HepG2 (cell line): Measurements from ENCODE around the gene ZFP1. TPM values are rescaled to one million over a fixed set of nuclear protein-coding genes. Genes with fewer than 3 reads are reported as not detected.

Experiments
- EED ChIP-seq: sonication (generic); formaldehyde crosslinking; IDR thresholded peaks from 2 replicates; pipeline ENCODE4 v1.5.0; 2020; ENCODE audit warnings: mild to moderate bottlenecking, missing genetic modification reagents
- HOXA9 ChIP-seq: sonication (generic); formaldehyde crosslinking; IDR thresholded peaks from 2 replicates; pipeline ENCODE4 v1.8.1; 2022; ENCODE audit warnings: missing genetic modification reagents, mild to moderate bottlenecking, moderate library complexity, borderline replicate concordance
- KMT2A ChIP-seq: sonication (generic); formaldehyde crosslinking; IDR thresholded peaks from 2 replicates; pipeline ENCODE4 v1.4.0; 2020; ENCODE audit warnings: missing genetic modification reagents
- MED8 ChIP-seq: sonication (generic); formaldehyde crosslinking; IDR thresholded peaks from 2 replicates; pipeline ENCODE4 v1.8.1; 2023; ENCODE audit warnings: mild to moderate bottlenecking, missing genetic modification reagents; ENCODE audit not compliant: insufficient replicate concordance
- MTA3 ChIP-seq: sonication (generic); formaldehyde crosslinking; IDR thresholded peaks from 2 replicates; pipeline ENCODE4 v1.4.0; 2020; ENCODE audit warnings: missing genetic modification reagents
- ZFP82 ChIP-seq: sonication (generic); formaldehyde crosslinking; IDR thresholded peaks from 2 replicates; pipeline ENCODE4 v1.5.1; 2020; ENCODE audit warnings: mild to moderate bottlenecking, missing genetic modification reagents, borderline replicate concordance
- ZNF543 ChIP-seq: sonication (generic); formaldehyde crosslinking; IDR thresholded peaks from 2 replicates; pipeline ENCODE4 v1.4.0; 2020; ENCODE audit warnings: mild to moderate bottlenecking, missing genetic modification reagents
- ZNF83 ChIP-seq: sonication (generic); formaldehyde crosslinking; IDR thresholded peaks from 2 replicates; pipeline ENCODE4 v1.4.0; 2020; ENCODE audit warnings: missing genetic modification reagents, mild to moderate bottlenecking, borderline replicate concordance
- ZNF879 ChIP-seq: sonication (generic); formaldehyde crosslinking; IDR thresholded peaks from 2 replicates; pipeline ENCODE4 v1.8.1; 2023; ENCODE audit warnings: missing genetic modification reagents
- polyA plus RNA-seq, 8 experiments: library from polyadenylated mRNA; depleted of rRNA in 3 of 8; stranded (reverse) in 7 of 8; unstranded in 1 of 8; fragments of >200 nt; fragmentation: Illumina TruSeq in 4 of 8; extraction: Trizol in 4 of 8; gene quantifications; 2 replicates each; pipeline versions ENCODE4 v1.2.1 to v1.2.3, GENCODE V29; 2011 to 2016; ENCODE audit warnings: low read depth in 4 of 8, missing spikeins in 1 of 8, mixed read lengths in 1 of 8; ENCODE audit not compliant: insufficient read depth in 1 of 8
- total RNA-seq, 5 experiments: library from RNA; depleted of rRNA; stranded (reverse); fragments of >200 nt; fragmentation: Illumina TruSeq; extraction: Trizol; gene quantifications; 2 replicates each; pipeline ENCODE4 v1.2.3, GENCODE V29; 2016; ENCODE audit warnings: low read depth in 1 of 5
- TF ChIP-seq, protein P1 (sequence below): IDR thresholded peaks from 2 replicates; pipeline ENCODE4 v1.4.0; 2020; ENCODE audit warnings: mild to moderate bottlenecking, missing genetic modification reagents
- TF ChIP-seq, protein P2 (sequence below): sonication (generic); formaldehyde crosslinking; IDR thresholded peaks from 2 replicates; pipeline ENCODE4 v1.8.0; 2022; ENCODE audit warnings: mild to moderate bottlenecking, missing genetic modification reagents; ENCODE audit not compliant: insufficient replicate concordance
- TF ChIP-seq, protein P3 (sequence below): sonication (generic); formaldehyde crosslinking; IDR thresholded peaks from 2 replicates; pipeline ENCODE4 v1.5.0; 2020; ENCODE audit warnings: mild to moderate bottlenecking, missing genetic modification reagents, borderline replicate concordance
- TF ChIP-seq, protein P4 (sequence below): sonication (generic); formaldehyde crosslinking; IDR thresholded peaks from 2 replicates; pipeline ENCODE4 v1.4.0; 2020; ENCODE audit warnings: missing genetic modification reagents

The ZFP1 gene
- total and polyA plus RNA-seq, 2 of the 13 experiments (the other 11 are each of a cell fraction or from before 2014, with no cell fraction given): 8.3 to 14.0 TPM

DNA sequence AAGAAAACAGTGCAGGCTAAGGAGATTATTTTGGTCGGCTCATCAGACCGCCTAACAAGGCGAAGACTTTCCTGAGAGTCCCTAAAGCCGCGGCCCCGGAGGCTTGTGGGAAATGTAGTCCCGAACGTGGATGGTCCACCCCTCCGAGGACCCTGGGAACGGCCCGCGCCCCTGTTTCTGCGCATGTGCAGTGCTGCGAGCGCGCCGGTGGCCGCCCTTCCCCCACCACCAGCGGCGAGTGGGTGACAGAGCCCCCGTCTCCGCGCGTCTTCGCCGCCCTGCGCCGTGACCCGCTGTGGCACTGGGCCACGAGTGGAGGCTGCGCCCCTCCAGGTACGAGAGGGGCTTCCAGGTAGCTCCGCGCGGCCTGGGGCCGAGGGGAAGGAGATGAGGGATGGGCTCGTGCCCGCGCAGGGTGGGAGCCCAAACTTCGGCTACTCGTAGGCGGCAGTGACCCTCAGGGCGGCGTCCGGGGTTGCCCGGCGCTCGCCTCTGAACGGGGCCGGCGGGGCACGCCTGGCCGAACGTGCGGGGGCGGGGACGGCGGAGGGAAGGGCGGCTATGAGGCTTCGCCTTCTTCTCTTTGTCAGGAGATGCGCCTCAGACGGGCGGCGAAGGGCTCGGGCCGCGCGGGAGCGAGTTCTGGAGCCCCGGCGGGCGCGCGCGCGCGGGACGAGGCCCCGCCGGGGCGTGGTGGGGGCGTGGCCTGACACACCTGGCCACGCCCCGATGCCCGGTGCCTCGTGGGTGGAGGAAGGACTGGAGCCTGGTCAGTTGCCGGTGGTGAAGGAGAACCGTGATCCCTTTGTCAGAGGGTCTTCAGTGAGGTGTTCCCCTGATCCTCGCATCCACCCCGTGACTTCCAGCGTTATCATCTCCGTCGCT, at the start of gene ZFP1 (continued):
- TF ChIP-seq, protein P1, sequence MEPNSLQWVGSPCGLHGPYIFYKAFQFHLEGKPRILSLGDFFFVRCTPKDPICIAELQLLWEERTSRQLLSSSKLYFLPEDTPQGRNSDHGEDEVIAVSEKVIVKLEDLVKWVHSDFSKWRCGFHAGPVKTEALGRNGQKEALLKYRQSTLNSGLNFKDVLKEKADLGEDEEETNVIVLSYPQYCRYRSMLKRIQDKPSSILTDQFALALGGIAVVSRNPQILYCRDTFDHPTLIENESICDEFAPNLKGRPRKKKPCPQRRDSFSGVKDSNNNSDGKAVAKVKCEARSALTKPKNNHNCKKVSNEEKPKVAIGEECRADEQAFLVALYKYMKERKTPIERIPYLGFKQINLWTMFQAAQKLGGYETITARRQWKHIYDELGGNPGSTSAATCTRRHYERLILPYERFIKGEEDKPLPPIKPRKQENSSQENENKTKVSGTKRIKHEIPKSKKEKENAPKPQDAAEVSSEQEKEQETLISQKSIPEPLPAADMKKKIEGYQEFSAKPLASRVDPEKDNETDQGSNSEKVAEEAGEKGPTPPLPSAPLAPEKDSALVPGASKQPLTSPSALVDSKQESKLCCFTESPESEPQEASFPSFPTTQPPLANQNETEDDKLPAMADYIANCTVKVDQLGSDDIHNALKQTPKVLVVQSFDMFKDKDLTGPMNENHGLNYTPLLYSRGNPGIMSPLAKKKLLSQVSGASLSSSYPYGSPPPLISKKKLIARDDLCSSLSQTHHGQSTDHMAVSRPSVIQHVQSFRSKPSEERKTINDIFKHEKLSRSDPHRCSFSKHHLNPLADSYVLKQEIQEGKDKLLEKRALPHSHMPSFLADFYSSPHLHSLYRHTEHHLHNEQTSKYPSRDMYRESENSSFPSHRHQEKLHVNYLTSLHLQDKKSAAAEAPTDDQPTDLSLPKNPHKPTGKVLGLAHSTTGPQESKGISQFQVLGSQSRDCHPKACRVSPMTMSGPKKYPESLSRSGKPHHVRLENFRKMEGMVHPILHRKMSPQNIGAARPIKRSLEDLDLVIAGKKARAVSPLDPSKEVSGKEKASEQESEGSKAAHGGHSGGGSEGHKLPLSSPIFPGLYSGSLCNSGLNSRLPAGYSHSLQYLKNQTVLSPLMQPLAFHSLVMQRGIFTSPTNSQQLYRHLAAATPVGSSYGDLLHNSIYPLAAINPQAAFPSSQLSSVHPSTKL (CRISPR knock-in tag): peak; percentile 84
- TF ChIP-seq HOXA9 (CRISPR knock-in tag) (no peak), ZFP82 (peak; percentile 94), MTA3 (CRISPR knock-in tag) (0 out of 2 replicates have a peak, but pooled peaks have one; percentile 70), KMT2A (CRISPR knock-in tag) (peak; percentile 90), MED8 (CRISPR knock-in tag) (no peak), EED (CRISPR knock-in tag) (no peak), ZNF543 (peak; percentile 95), ZNF879 (0 out of 2 replicates have a peak, but pooled peaks have one; percentile 78), ZNF83 (CRISPR knock-in tag) (peak; percentile 77; the same call in 1 of the 2 replicates)
- TF ChIP-seq, protein P2, sequence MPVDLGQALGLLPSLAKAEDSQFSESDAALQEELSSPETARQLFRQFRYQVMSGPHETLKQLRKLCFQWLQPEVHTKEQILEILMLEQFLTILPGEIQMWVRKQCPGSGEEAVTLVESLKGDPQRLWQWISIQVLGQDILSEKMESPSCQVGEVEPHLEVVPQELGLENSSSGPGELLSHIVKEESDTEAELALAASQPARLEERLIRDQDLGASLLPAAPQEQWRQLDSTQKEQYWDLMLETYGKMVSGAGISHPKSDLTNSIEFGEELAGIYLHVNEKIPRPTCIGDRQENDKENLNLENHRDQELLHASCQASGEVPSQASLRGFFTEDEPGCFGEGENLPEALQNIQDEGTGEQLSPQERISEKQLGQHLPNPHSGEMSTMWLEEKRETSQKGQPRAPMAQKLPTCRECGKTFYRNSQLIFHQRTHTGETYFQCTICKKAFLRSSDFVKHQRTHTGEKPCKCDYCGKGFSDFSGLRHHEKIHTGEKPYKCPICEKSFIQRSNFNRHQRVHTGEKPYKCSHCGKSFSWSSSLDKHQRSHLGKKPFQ: no peak
- TF ChIP-seq, protein P3, sequence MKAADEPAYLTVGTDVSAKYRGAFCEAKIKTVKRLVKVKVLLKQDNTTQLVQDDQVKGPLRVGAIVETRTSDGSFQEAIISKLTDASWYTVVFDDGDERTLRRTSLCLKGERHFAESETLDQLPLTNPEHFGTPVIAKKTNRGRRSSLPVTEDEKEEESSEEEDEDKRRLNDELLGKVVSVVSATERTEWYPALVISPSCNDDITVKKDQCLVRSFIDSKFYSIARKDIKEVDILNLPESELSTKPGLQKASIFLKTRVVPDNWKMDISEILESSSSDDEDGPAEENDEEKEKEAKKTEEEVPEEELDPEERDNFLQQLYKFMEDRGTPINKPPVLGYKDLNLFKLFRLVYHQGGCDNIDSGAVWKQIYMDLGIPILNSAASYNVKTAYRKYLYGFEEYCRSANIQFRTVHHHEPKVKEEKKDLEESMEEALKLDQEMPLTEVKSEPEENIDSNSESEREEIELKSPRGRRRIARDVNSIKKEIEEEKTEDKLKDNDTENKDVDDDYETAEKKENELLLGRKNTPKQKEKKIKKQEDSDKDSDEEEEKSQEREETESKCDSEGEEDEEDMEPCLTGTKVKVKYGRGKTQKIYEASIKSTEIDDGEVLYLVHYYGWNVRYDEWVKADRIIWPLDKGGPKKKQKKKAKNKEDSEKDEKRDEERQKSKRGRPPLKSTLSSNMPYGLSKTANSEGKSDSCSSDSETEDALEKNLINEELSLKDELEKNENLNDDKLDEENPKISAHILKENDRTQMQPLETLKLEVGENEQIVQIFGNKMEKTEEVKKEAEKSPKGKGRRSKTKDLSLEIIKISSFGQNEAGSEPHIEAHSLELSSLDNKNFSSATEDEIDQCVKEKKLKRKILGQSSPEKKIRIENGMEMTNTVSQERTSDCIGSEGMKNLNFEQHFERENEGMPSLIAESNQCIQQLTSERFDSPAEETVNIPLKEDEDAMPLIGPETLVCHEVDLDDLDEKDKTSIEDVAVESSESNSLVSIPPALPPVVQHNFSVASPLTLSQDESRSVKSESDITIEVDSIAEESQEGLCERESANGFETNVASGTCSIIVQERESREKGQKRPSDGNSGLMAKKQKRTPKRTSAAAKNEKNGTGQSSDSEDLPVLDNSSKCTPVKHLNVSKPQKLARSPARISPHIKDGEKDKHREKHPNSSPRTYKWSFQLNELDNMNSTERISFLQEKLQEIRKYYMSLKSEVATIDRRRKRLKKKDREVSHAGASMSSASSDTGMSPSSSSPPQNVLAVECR (CRISPR knock-in tag): peak; percentile 97
- TF ChIP-seq, protein P4, sequence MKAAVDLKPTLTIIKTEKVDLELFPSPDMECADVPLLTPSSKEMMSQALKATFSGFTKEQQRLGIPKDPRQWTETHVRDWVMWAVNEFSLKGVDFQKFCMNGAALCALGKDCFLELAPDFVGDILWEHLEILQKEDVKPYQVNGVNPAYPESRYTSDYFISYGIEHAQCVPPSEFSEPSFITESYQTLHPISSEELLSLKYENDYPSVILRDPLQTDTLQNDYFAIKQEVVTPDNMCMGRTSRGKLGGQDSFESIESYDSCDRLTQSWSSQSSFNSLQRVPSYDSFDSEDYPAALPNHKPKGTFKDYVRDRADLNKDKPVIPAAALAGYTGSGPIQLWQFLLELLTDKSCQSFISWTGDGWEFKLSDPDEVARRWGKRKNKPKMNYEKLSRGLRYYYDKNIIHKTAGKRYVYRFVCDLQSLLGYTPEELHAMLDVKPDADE (CRISPR knock-in tag): peak; percentile 64; the same call in 1 of the 2 replicates
